ENCODE data around the gene SPATA13.

DNA sequence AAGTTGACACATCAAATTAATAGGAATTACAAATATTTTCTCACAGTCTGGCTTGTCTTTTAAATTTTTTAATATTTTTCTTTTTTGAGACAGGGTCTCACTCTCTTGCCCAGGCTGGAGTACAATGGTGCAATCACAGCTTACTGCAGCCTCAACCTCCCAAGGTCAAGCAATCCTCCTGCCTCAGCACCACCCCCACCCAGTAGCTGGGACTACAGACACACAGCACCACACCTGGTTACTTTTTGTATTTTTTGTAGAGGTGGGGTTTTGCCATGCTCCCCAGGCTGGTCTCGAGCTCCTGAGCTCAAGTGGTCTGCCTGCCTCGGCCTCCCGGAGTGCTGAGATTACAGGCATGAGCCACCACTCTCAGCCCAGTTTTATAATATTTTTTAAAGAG lies 72.0 kb downstream of the SPATA13 start:
- TF ChIP-seq, protein P1, sequence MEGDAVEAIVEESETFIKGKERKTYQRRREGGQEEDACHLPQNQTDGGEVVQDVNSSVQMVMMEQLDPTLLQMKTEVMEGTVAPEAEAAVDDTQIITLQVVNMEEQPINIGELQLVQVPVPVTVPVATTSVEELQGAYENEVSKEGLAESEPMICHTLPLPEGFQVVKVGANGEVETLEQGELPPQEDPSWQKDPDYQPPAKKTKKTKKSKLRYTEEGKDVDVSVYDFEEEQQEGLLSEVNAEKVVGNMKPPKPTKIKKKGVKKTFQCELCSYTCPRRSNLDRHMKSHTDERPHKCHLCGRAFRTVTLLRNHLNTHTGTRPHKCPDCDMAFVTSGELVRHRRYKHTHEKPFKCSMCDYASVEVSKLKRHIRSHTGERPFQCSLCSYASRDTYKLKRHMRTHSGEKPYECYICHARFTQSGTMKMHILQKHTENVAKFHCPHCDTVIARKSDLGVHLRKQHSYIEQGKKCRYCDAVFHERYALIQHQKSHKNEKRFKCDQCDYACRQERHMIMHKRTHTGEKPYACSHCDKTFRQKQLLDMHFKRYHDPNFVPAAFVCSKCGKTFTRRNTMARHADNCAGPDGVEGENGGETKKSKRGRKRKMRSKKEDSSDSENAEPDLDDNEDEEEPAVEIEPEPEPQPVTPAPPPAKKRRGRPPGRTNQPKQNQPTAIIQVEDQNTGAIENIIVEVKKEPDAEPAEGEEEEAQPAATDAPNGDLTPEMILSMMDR (IDR thresholded peaks at IDR 0.05; ENCODE audit: borderline replicate concordance, extremely low read depth, low read length, poor library complexity, severe bottlenecking): no peak
- no peak for TF ChIP-seq EZH2 (IDR thresholded peaks at IDR 0.05; ENCODE audit: borderline replicate concordance, low read depth, low read length, severe bottlenecking)

Measured in DND-41 (cell line).